HAP-1 (cell line): Measurements from ENCODE around the gene TCAIM.

Experiments used
- DNase-seq, 2 experiments: peaks; one replicate each; pipeline ENCODE4 v3.0.0-alpha.2; 2016 to 2020; ENCODE audit warnings: low spot score in 2 of 2
- H3K27me3 ChIP-seq: fragments of 250-450 bp; sonication (Bioruptor Pico); 2 replicates; pipeline ENCODE4 v1.5.1; 2020; ENCODE audit warnings: low read depth, mild to moderate bottlenecking, moderate library complexity
- H3K36me3 ChIP-seq: fragments of 250-450 bp; sonication (Bioruptor Pico); replicated peaks from 2 replicates; pipeline ENCODE4 v1.5.1; 2020; ENCODE audit warnings: mild to moderate bottlenecking
- H3K4me1 ChIP-seq: fragments of 250-450 bp; sonication (Bioruptor Pico); 2 replicates; pipeline ENCODE4 v1.5.1; 2020; ENCODE audit warnings: mild to moderate bottlenecking
- H3K4me3 ChIP-seq: fragments of 250-450 bp; sonication (Bioruptor Pico); 2 replicates; pipeline ENCODE4 v1.5.1; 2020; ENCODE audit warnings: mild to moderate bottlenecking, moderate library complexity
- H3K9me3 ChIP-seq: fragments of 250-450 bp; sonication (Bioruptor Pico); 2 replicates; pipeline ENCODE4 v1.5.1; 2020; ENCODE audit warnings: mild to moderate bottlenecking, moderate library complexity
- in situ Hi-C: fragments of 300-500 bp; cut with MboI; formaldehyde crosslinking; loops from 3 replicates; pipeline ENCODE4 v1.14.3; 2020; ENCODE audit warnings: low sequenced_read_pairs, inconsistent platforms, mixed read lengths

TCAIM gene

GRCh38 chr3:44428910-44429309 is 90.3 kb downstream of the TCAIM start:
- no peaks in the 10 kb centered on the region for H3K4me1 ChIP-seq
- no peaks in the 10 kb centered on the region for H3K9me3 ChIP-seq
- in situ Hi-C loops = no loop called here

GRCh38 chr3:44429459-44429858 is 90.9 kb downstream of the TCAIM start:
- Histone ChIP-seq H3K27me3 (no peaks in the 10 kb centered on the region), H3K36me3 (no peaks in the 10 kb centered on the region), H3K4me1 (no peaks in the 10 kb centered on the region), H3K9me3 (no peaks in the 10 kb centered on the region), H3K4me3 (no peak overlapping the region)
- no peak for DNase-seq
- in situ Hi-C loops = no loop called here

More at GRCh38 chr3:44428910-44429309, 90.3 kb downstream of the TCAIM start:
- Histone ChIP-seq H3K36me3 (no peaks in the 10 kb centered on the region), H3K27me3 (no peaks in the 10 kb centered on the region), H3K4me3 (no peak overlapping the region)
- DNase-seq = no peak

DNA sequence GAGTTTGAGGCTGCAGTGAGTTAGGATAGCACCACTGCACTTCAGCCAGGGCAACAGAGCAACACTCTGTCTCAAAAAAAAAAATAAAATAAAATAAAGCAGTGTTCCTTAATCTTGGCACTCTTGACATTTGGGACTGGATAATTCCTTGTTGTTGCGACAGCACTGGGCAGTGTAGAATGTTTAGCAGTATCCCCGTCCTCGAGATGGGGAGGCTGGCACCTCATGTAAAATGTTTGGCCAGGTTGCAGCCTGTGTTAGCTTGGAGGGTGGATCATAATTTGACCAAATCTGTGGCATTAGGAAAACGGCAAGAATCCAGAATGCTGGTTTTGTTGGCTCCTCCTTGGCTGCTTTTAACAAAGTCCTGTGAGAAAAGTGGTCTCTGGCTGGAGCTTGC is 91.9 kb downstream of the TCAIM start:
- Histone ChIP-seq H3K36me3 (no peaks in the 10 kb centered on the region), H3K9me3 (no peaks in the 10 kb centered on the region), H3K4me3 (no peak overlapping the region), H3K27me3 (no peaks in the 10 kb centered on the region), H3K4me1 (no peaks in the 10 kb centered on the region)
- in situ Hi-C loops = no loop called here
- no peak for DNase-seq

GRCh38 chr3:44434834-44435510 is 96.4 kb downstream of the TCAIM start:
- H3K36me3 ChIP-seq = no peaks in the 10 kb centered on the region; the same call in 1 of the 2 replicates
- no peak for DNase-seq
- no peak overlapping the region for H3K4me3 ChIP-seq
- in situ Hi-C loops = no loop called here
- no peaks in the 10 kb centered on the region for H3K27me3 ChIP-seq
- H3K4me1 ChIP-seq = no peaks in the 10 kb centered on the region; the same call in 1 of the 2 replicates
- H3K9me3 ChIP-seq = no peaks in the 10 kb centered on the region

DNA sequence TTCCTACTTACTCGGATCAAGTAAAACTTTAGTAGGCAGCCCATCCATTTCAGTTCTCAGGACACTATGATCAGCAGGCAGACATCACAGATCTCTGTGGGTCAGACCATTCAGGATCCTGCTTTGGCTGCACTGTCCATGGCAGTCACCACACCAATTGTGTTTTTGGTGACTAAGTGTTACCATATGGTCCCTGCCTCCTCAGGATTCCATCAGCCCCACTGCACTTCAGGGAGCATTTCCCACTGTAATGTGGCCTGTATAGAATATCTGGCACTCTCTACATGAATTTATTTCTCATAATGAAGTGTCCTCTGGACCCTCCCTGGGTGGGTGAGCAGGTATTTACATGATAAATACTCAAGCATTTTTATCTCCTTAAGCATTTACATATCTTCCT is 97.6 kb downstream of the TCAIM start:
- Histone ChIP-seq H3K36me3 (no peaks in the 10 kb centered on the region; the same call in 1 of the 2 replicates), H3K27me3 (no peaks in the 10 kb centered on the region), H3K4me3 (no peak overlapping the region), H3K4me1 (no peaks in the 10 kb centered on the region; the same call in 1 of the 2 replicates), H3K9me3 (no peaks in the 10 kb centered on the region)
- in situ Hi-C loops = no loop called here
- no peak for DNase-seq

- DNase-seq = no peak
- no peaks in the 10 kb centered on the region for H3K27me3 ChIP-seq
- H3K9me3 ChIP-seq = no peaks in the 10 kb centered on the region
- in situ Hi-C loops = no loop called here
- peaks cover 10% of the 10 kb centered on the region for H3K36me3 ChIP-seq
- no peak overlapping the region for H3K4me3 ChIP-seq
- no peaks in the 10 kb centered on the region; the same call in 1 of the 2 replicates for H3K4me1 ChIP-seq
These were observed 99.2 kb downstream of the TCAIM start for GRCh38 chr3:44437800-44438199.

DNA sequence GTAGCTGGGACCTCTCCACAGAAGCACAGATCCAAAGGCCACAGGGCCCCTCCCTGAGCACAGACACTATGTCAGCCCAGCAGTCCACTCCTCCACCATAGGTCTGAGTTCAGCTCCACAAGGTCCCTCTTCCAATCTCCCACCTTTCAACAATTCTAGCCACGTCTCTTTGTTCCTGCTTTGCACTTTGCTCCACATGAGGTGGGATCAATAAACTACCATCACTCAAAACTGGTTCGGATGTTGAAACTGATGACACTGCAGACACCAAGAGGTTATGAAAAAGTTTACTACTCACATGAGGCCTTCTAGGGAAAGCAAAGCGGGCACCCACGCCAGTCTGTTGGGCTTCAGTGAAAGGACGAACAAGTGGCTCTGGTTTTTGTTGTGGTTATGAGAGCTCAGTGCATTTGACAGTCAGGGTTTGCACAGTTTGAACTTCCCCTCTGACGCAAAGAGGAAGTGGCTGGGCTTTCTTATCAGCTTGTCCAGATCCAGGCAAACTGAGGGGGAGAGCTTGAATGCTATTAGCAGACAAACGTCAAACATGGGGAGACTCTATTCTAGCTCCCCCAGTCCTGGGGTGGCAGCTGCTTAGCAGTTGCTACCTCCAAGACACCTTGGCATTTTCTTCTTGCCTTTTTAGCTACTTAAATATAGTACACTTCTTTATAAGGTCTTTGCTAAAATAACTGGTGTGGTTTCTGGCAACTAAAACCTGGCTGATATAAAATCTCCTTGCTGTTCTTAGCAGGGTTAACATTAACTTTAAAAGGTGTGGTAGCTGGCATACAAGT is 101.1 kb downstream of the TCAIM start:
- peaks cover 12% of the 10 kb centered on the region for H3K36me3 ChIP-seq
- DNase-seq = no peak
- no peaks in the 10 kb centered on the region for H3K9me3 ChIP-seq
- H3K27me3 ChIP-seq = no peaks in the 10 kb centered on the region
- H3K4me3 ChIP-seq = no peak overlapping the region
- in situ Hi-C loops = no loop called here
- no peaks in the 10 kb centered on the region; the same call in 1 of the 2 replicates for H3K4me1 ChIP-seq

DNA sequence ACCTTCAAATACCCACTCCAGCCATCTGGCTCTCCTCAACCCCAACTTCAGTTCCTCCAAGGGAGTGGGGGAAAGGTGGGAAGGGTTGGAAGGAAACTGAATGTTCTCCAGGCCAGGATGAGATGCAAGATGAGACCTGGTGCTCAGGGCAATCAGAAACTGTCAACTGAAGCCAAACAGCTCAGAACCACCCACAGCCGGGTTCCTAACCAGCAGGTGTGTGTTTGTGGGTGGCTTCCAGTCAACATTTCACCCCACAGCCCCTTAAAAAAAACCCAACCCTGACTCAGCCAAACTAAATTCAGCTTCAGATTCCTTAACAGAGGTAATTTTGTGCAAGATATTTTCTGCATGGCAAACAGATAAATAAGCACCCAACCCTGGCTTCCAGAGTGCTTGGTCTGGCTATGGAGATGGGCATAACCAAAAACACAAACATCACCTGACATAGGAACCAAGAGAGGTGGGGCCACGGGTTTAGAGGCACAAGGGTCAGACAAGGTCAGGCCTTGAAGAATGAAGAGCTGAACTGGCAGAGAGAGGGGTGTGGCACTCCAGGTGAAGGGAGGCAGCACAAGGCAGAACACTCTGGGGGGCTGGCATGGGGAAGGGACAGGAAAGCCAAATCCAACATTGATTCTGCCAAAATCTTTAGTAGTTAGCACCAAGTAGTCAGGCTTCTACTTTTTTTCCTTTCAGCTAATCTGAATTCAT is 104.2 kb downstream of the TCAIM start:
- H3K27me3 ChIP-seq = no peaks in the 10 kb centered on the region
- H3K36me3 ChIP-seq = peaks cover 35% of the 10 kb centered on the region
- in situ Hi-C loops = no loop called here
- H3K4me3 ChIP-seq = no peak overlapping the region
- H3K4me1 ChIP-seq = no peaks in the 10 kb centered on the region
- peaks cover 7% of the 10 kb centered on the region for H3K9me3 ChIP-seq
- no peak for DNase-seq

DNA sequence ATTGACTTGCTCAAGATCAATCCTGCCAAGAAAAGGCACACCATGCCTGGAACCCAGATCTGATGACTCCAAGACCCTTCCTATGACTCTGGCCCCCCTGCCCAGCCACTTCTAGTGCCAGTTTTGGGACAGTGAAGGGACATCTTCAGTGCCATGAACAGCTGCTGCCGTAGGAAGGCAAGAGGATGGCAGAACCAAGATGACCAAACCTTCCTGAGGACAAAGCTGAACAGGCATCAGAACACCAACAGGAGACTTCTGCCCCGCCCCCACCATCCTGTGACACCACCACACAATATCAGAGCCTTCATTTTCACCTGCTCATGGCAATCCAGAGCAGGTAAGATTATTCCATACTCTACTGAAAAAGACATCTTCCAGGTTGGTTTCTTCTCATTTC is 105.9 kb downstream of the TCAIM start:
- H3K9me3 ChIP-seq = peaks cover 12% of the 10 kb centered on the region
- DNase-seq = no peak
- H3K36me3 ChIP-seq = peaks cover 52% of the 10 kb centered on the region
- no peaks in the 10 kb centered on the region for H3K4me1 ChIP-seq
- in situ Hi-C loops = no loop called here
- H3K27me3 ChIP-seq = no peaks in the 10 kb centered on the region
- H3K4me3 ChIP-seq = no peak overlapping the region

- peaks cover 12% of the 10 kb centered on the region for H3K9me3 ChIP-seq
- H3K36me3 ChIP-seq = peaks cover 59% of the 10 kb centered on the region
- no peak for DNase-seq
- H3K27me3 ChIP-seq = no peaks in the 10 kb centered on the region
- no peak overlapping the region for H3K4me3 ChIP-seq
- no peaks in the 10 kb centered on the region for H3K4me1 ChIP-seq
- in situ Hi-C loops = no loop called here
These were observed 106.5 kb downstream of the TCAIM start for GRCh38 chr3:44444896-44445691.

DNA sequence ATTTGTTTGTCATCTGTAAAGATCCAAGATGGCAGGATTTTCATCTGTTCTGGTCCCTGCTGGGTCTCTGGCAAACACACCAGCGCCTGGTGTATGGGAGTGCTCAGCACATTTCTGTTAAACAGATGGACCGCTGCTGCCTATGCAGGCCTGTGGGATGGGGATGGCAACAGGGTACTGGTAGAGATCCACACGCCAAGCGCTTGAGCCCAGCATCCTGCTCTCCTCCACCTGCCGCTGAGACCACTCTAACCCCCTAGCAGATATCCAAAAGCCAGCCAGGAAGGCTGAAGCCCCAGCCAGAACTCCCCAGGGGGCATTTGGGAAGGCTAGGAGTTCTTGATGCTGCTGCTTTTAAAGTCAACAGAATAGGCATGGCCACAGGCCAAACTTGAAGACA is 107.2 kb downstream of the TCAIM start:
- in situ Hi-C loops = no loop called here

GRCh38 chr3:44446929-44447328 is 108.4 kb downstream of the TCAIM start:
- H3K36me3 ChIP-seq = peaks cover 74% of the 10 kb centered on the region
- H3K27me3 ChIP-seq = no peaks in the 10 kb centered on the region
- H3K4me3 ChIP-seq = no peak overlapping the region
- in situ Hi-C loops = no loop called here
- no peak for DNase-seq
- no peaks in the 10 kb centered on the region for H3K4me1 ChIP-seq
- H3K9me3 ChIP-seq = peaks cover 12% of the 10 kb centered on the region

More for the DNA sequence above, 107.2 kb downstream of the TCAIM start:
- Histone ChIP-seq H3K9me3 (peaks cover 12% of the 10 kb centered on the region), H3K36me3 (peaks cover 66% of the 10 kb centered on the region), H3K27me3 (no peaks in the 10 kb centered on the region), H3K4me1 (no peaks in the 10 kb centered on the region), H3K4me3 (no peak overlapping the region)
- no peak for DNase-seq

DNA sequence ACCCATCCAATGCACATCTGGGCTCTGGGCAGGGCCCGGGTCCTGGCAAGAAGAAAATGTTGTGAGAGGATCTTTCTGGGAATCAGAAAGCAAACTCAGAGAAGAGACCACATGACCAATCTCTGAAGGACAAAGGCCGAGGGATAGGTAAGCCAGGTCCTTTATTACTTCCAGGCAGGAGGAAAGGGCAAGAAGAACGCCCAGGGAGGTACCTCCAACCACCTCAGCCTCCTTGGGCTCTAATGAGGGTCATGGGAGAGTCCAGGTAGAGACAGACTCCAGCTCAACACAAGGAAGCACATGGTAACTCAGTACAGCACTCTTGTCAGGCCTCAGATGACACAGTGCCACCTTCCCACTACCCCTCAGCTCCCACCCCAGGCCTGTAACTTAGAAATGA is 112.9 kb downstream of the TCAIM start:
- DNase-seq = no peak

More for the DNA sequence above, 112.9 kb downstream of the TCAIM start:
- Histone ChIP-seq H3K4me3 (no peak overlapping the region), H3K27me3 (no peaks in the 10 kb centered on the region), H3K36me3 (peaks cover 81% of the 10 kb centered on the region), H3K4me1 (no peaks in the 10 kb centered on the region), H3K9me3 (peaks cover 12% of the 10 kb centered on the region)
- in situ Hi-C loops = no loop called here
